Measurements from ENCODE around the gene ELAPOR2. TPM values are rescaled to one million over a fixed set of nuclear protein-coding genes. Genes with fewer than 3 reads are reported as not detected.
A peak's percentile ranks its signal among the peaks of the same experiment; 100 is the strongest.

The ELAPOR2 gene
- total RNA-seq (2014; rRNA removed) (10.2 and 14.7 TPM in 2 replicates), Bru-seq, nascent RNA (percentile 84 among the genes with signal in this experiment), BruChase-seq, experiment 1, labeled RNA remaining after a 6-hour chase (percentile 59 among the genes with signal in this experiment), BruChase-seq, experiment 2, labeled RNA remaining after a 2-hour chase (percentile 73 among the genes with signal in this experiment)
- long read RNA-seq, full-length matches to known transcripts = 12 of 81 reads
- long read RNA-seq, partial matches to known transcripts = 25 of 81 reads
- long read RNA-seq, other reads (novel, unspliced or antisense) = 44 of 81 reads

- intact Hi-C loops (cut with micrococcal nuclease) = loop anchor here (1.0 to 2.0 kb wide), 2 partner anchors 89 to 127 kb away; no protein-coding TSS in a partner anchor
- DNase-seq (peak; percentile 80), ATAC-seq (peak; percentile 88)
- TSS peak; percentile 30 for BruUV-seq (replicated peaks)
- ChIA-PET POLR2A (ENCODE audit: unreplicated experiment) (interaction anchor here (0.6 to 1.2 kb wide), 2 partner anchors 92 to 104 kb away, joined by 10 to 13 read pairs; partner anchors contain the start of gene DMTF1), CTCF (interaction anchor here (0.6 to 0.9 kb wide), 5 partner anchors 46 to 134 kb away, joined by 3 to 5 read pairs (median 3); partner anchors contain the start of gene DMTF1)
- no peaks in the 10 kb centered on the region for H4K20me1 ChIP-seq (ENCODE audit: low read length)
- TF ChIP-seq EZH2phosphoT487 (IDR thresholded peaks at IDR 0.05; ENCODE audit: borderline replicate concordance, low read length) (no peak), CTCF (conservative IDR thresholded peaks at IDR 0.05; ENCODE audit: low read depth, low read length) (peak; percentile 44)
- H3F3A ChIP-seq (ENCODE audit: low read length, unreplicated experiment) = no peaks in the 10 kb centered on the region
- no peaks in the 10 kb centered on the region for H3K27me3 ChIP-seq (ENCODE audit: low read length)
- H2AFZ ChIP-seq (ENCODE audit: low read length) = peak within 1 kb of the TSS; percentile 100
- peaks cover 10% of the 10 kb centered on the region; the same call in 1 of the 2 replicates for H3K4me1 ChIP-seq (ENCODE audit: insufficient read depth, low read length)
- H3K9me3 ChIP-seq (ENCODE audit: low read length) = no peaks in the 10 kb centered on the region
- no peaks in the 10 kb centered on the region for H3K9me2 ChIP-seq (replicated peaks; ENCODE audit: low read length)
- peak within 1 kb of the TSS; percentile 55 for H3K9ac ChIP-seq (ENCODE audit: low read length)
- H3K4me3 ChIP-seq (ENCODE audit: low read length) = peak within 1 kb of the TSS; percentile 94
- H3K79me2 ChIP-seq (ENCODE audit: low read length) = no peaks in the 10 kb centered on the region
- H3K36me3 ChIP-seq (ENCODE audit: low read depth, low read length) = no peaks in the 10 kb centered on the region
- peak within 1 kb of the TSS; percentile 22; the same call in 1 of the 2 replicates for H3K27ac ChIP-seq (ENCODE audit: low read length)
- peak within 1 kb of the TSS; percentile 100 for H3K4me2 ChIP-seq (ENCODE audit: low read length)
These were observed at the start of gene ELAPOR2 for GRCh38 chr7:87059525-87060287. Gene ELAPOR2 (minus strand): TSS chr7:87059654. CDS start chr7:87059513, 141 bp downstream.

- Histone ChIP-seq H3K27me3 (ENCODE audit: low read length) (no peaks in the 10 kb centered on the region), H2AFZ (ENCODE audit: low read length) (no peak overlapping the region), H3K9me3 (ENCODE audit: low read length) (no peaks in the 10 kb centered on the region), H3K4me3 (ENCODE audit: low read length) (no peak overlapping the region), H3K9me2 (replicated peaks; ENCODE audit: low read length) (no peaks in the 10 kb centered on the region), H3K4me2 (ENCODE audit: low read length) (no peak overlapping the region), H3K79me2 (ENCODE audit: low read length) (no peaks in the 10 kb centered on the region), H3K36me3 (ENCODE audit: low read depth, low read length) (no peaks in the 10 kb centered on the region), H3K27ac (ENCODE audit: low read length) (no peak overlapping the region), H4K20me1 (ENCODE audit: low read length) (no peaks in the 10 kb centered on the region), H3K9ac (ENCODE audit: low read length) (no peak overlapping the region), H3K4me1 (ENCODE audit: insufficient read depth, low read length) (peaks cover 8% of the 10 kb centered on the region), H3F3A (ENCODE audit: low read length, unreplicated experiment) (no peaks in the 10 kb centered on the region)
- no TSS peak for BruUV-seq (replicated peaks)
- TF ChIP-seq EZH2phosphoT487 (IDR thresholded peaks at IDR 0.05; ENCODE audit: borderline replicate concordance, low read length) (no peak), CTCF (conservative IDR thresholded peaks at IDR 0.05; ENCODE audit: low read depth, low read length) (no peak), EZH2 (IDR thresholded peaks at IDR 0.05; ENCODE audit: low read length, unreplicated experiment) (no peak)
- ATAC-seq = no peak
- intact Hi-C loops (cut with micrococcal nuclease) = no loop called here
- ChIA-PET CTCF (no interaction called here), POLR2A (ENCODE audit: unreplicated experiment) (no interaction called here)
- DNase-seq = no peak
These were observed 48.7 kb upstream of the ELAPOR2 start for GRCh38 chr7:87107949-87108776.

Measured in PC-3 (cell line).